Measurements from ENCODE around the gene MYO1E. TPM values are rescaled to one million over a fixed set of nuclear protein-coding genes. Genes with fewer than 3 reads are reported as not detected.

Gene MYO1E
- total RNA-seq, 1 experiment from 2014 or later: 83.6 TPM

DNA sequence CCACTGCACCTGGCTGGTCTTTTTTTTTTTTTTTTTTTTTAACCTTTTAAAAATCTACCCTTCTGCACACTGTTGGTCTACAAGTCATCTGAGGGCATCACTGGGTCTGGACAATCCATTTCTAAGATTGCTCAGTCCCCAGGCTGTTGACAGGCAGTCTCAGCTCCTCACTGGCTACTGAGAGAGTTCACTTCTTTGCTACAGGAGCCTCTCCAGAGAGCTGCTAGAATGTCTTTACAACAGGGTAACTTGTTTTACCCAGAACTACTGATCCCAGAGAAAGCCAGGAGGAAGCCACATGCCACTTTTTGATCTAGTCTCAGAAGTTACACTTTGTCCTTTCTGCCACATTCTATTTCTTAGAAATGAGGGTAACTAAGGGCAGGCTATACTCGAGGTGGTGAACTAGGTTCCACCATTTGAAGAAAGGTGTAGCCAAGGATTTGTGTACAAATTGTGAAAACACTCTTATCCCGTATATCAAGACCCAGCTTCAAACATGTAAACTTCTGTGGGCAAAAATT lies 273.4 kb downstream of the MYO1E start (continued):
- TF ChIP-seq, protein P1, sequence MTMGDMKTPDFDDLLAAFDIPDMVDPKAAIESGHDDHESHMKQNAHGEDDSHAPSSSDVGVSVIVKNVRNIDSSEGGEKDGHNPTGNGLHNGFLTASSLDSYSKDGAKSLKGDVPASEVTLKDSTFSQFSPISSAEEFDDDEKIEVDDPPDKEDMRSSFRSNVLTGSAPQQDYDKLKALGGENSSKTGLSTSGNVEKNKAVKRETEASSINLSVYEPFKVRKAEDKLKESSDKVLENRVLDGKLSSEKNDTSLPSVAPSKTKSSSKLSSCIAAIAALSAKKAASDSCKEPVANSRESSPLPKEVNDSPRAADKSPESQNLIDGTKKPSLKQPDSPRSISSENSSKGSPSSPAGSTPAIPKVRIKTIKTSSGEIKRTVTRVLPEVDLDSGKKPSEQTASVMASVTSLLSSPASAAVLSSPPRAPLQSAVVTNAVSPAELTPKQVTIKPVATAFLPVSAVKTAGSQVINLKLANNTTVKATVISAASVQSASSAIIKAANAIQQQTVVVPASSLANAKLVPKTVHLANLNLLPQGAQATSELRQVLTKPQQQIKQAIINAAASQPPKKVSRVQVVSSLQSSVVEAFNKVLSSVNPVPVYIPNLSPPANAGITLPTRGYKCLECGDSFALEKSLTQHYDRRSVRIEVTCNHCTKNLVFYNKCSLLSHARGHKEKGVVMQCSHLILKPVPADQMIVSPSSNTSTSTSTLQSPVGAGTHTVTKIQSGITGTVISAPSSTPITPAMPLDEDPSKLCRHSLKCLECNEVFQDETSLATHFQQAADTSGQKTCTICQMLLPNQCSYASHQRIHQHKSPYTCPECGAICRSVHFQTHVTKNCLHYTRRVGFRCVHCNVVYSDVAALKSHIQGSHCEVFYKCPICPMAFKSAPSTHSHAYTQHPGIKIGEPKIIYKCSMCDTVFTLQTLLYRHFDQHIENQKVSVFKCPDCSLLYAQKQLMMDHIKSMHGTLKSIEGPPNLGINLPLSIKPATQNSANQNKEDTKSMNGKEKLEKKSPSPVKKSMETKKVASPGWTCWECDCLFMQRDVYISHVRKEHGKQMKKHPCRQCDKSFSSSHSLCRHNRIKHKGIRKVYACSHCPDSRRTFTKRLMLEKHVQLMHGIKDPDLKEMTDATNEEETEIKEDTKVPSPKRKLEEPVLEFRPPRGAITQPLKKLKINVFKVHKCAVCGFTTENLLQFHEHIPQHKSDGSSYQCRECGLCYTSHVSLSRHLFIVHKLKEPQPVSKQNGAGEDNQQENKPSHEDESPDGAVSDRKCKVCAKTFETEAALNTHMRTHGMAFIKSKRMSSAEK (CRISPR knock-in tag; IDR thresholded peaks at IDR 0.05; ENCODE audit: borderline replicate concordance): no peak
- TF ChIP-seq, protein P2, sequence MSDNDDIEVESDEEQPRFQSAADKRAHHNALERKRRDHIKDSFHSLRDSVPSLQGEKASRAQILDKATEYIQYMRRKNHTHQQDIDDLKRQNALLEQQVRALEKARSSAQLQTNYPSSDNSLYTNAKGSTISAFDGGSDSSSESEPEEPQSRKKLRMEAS (CRISPR knock-in tag; IDR thresholded peaks at IDR 0.05): no peak

DNA sequence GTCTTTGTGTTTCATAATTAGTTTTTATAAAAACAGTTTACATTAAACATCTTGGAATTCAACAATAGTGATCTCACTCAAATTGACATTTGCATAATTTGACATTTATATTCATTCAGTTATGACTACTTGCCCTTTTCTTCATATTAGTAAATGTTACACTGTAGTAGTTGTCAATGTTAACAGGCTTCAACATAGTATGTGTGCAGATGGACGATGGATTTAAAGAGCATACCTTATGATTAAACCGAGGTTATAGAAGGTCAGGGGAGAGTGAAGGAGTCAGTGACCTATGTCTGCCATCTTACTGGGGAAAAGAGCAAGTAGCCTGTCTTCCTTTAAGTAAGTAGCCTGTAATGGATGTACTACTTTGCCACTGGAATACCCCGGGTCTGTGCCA lies 276.2 kb downstream of the MYO1E start:
- Mint-ChIP-seq H3K9me3 (no peaks in the 10 kb centered on the region), H3K4me3 (no peak overlapping the region), H3K4me1 (no peaks in the 10 kb centered on the region), H3K36me3 (peaks cover 24% of the 10 kb centered on the region), H3K27me3 (ENCODE audit: low read depth) (no peaks in the 10 kb centered on the region), H3K27ac (no peak overlapping the region)
- DNase-seq (ENCODE audit: low spot score) (no peak), ATAC-seq (no peak)
- POLR2A ChIA-PET: no interaction called here
- CTCF ChIA-PET: no interaction called here
- TF ChIP-seq ESRRA (CRISPR knock-in tag; IDR thresholded peaks at IDR 0.05; ENCODE audit: borderline replicate concordance): no peak
- no peak for TF ChIP-seq NFATC4 (CRISPR knock-in tag; IDR thresholded peaks at IDR 0.05)
- no peak for TF ChIP-seq TEAD1 (CRISPR knock-in tag; IDR thresholded peaks at IDR 0.05)
- no peak for TF ChIP-seq ZNF317 (CRISPR knock-in tag; IDR thresholded peaks at IDR 0.05; ENCODE audit: borderline replicate concordance, low read depth)
- TF ChIP-seq FOXJ3 (CRISPR knock-in tag; IDR thresholded peaks at IDR 0.05; ENCODE audit: borderline replicate concordance): no peak

DNA sequence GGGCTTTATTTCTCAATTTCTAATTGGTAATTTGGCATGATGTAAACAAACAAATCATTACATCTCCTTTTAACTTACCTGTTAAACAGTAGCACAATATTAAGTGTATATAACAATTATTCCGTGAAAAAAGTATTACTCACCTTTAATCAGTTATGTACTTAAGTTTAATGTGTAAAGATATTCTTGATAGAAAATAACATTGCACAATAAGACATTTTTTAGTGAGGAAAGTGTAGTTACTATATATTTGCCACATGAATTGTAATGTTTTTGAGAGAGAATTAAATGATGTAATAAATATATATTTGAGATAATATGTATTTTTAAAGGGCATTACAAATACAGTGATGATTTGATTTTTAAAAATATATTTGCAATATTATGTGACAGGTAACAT lies 278.6 kb downstream of the MYO1E start:
- ATAC-seq (no peak), DNase-seq (ENCODE audit: low spot score) (no peak)
- Mint-ChIP-seq H3K9me3 (no peaks in the 10 kb centered on the region), H3K27ac (no peak overlapping the region), H3K4me1 (no peaks in the 10 kb centered on the region), H3K4me3 (no peak overlapping the region), H3K36me3 (peaks cover 35% of the 10 kb centered on the region), H3K27me3 (ENCODE audit: low read depth) (no peaks in the 10 kb centered on the region)
- ChIA-PET CTCF (no interaction called here), POLR2A (no interaction called here)
- TF ChIP-seq SP1 (CRISPR knock-in tag; conservative IDR thresholded peaks at IDR 0.05) (no peak), OVOL2 (CRISPR knock-in tag; IDR thresholded peaks at IDR 0.05; ENCODE audit: borderline replicate concordance) (no peak), RORB (CRISPR knock-in tag; IDR thresholded peaks at IDR 0.05) (no peak), ZBTB21 (CRISPR knock-in tag; IDR thresholded peaks at IDR 0.05; ENCODE audit: borderline replicate concordance) (no peak), GRHL2 (CRISPR knock-in tag; IDR thresholded peaks at IDR 0.05; ENCODE audit: insufficient replicate concordance, severe bottlenecking) (no peak), ELF4 (CRISPR knock-in tag; IDR thresholded peaks at IDR 0.05; ENCODE audit: low read depth) (no peak), RELA (CRISPR knock-in tag; IDR thresholded peaks at IDR 0.05; ENCODE audit: borderline replicate concordance) (no peak), HMGA2 (CRISPR knock-in tag; IDR thresholded peaks at IDR 0.05) (no peak), GABPB1 (CRISPR knock-in tag; IDR thresholded peaks at IDR 0.05) (no peak), SOX15 (CRISPR knock-in tag; IDR thresholded peaks at IDR 0.05) (no peak), SMAD4 (CRISPR knock-in tag; IDR thresholded peaks at IDR 0.05) (no peak)
- TF ChIP-seq, protein P3, sequence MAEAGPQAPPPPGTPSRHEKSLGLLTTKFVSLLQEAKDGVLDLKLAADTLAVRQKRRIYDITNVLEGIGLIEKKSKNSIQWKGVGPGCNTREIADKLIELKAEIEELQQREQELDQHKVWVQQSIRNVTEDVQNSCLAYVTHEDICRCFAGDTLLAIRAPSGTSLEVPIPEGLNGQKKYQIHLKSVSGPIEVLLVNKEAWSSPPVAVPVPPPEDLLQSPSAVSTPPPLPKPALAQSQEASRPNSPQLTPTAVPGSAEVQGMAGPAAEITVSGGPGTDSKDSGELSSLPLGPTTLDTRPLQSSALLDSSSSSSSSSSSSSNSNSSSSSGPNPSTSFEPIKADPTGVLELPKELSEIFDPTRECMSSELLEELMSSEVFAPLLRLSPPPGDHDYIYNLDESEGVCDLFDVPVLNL (CRISPR knock-in tag; IDR thresholded peaks at IDR 0.05; ENCODE audit: borderline replicate concordance, low read depth): no peak
- TF ChIP-seq, protein P4, sequence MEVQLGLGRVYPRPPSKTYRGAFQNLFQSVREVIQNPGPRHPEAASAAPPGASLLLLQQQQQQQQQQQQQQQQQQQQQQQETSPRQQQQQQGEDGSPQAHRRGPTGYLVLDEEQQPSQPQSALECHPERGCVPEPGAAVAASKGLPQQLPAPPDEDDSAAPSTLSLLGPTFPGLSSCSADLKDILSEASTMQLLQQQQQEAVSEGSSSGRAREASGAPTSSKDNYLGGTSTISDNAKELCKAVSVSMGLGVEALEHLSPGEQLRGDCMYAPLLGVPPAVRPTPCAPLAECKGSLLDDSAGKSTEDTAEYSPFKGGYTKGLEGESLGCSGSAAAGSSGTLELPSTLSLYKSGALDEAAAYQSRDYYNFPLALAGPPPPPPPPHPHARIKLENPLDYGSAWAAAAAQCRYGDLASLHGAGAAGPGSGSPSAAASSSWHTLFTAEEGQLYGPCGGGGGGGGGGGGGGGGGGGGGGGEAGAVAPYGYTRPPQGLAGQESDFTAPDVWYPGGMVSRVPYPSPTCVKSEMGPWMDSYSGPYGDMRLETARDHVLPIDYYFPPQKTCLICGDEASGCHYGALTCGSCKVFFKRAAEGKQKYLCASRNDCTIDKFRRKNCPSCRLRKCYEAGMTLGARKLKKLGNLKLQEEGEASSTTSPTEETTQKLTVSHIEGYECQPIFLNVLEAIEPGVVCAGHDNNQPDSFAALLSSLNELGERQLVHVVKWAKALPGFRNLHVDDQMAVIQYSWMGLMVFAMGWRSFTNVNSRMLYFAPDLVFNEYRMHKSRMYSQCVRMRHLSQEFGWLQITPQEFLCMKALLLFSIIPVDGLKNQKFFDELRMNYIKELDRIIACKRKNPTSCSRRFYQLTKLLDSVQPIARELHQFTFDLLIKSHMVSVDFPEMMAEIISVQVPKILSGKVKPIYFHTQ (CRISPR knock-in tag; IDR thresholded peaks at IDR 0.05): no peak
- TF ChIP-seq, protein P5, sequence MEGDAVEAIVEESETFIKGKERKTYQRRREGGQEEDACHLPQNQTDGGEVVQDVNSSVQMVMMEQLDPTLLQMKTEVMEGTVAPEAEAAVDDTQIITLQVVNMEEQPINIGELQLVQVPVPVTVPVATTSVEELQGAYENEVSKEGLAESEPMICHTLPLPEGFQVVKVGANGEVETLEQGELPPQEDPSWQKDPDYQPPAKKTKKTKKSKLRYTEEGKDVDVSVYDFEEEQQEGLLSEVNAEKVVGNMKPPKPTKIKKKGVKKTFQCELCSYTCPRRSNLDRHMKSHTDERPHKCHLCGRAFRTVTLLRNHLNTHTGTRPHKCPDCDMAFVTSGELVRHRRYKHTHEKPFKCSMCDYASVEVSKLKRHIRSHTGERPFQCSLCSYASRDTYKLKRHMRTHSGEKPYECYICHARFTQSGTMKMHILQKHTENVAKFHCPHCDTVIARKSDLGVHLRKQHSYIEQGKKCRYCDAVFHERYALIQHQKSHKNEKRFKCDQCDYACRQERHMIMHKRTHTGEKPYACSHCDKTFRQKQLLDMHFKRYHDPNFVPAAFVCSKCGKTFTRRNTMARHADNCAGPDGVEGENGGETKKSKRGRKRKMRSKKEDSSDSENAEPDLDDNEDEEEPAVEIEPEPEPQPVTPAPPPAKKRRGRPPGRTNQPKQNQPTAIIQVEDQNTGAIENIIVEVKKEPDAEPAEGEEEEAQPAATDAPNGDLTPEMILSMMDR (IDR thresholded peaks at IDR 0.05): no peak
- TF ChIP-seq, protein P6, sequence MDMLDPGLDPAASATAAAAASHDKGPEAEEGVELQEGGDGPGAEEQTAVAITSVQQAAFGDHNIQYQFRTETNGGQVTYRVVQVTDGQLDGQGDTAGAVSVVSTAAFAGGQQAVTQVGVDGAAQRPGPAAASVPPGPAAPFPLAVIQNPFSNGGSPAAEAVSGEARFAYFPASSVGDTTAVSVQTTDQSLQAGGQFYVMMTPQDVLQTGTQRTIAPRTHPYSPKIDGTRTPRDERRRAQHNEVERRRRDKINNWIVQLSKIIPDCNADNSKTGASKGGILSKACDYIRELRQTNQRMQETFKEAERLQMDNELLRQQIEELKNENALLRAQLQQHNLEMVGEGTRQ (CRISPR knock-in tag; IDR thresholded peaks at IDR 0.05): no peak
